Measurements from ENCODE around the gene COL11A2. TPM values are rescaled to one million over a fixed set of nuclear protein-coding genes. Genes with fewer than 3 reads are reported as not detected.

Gene COL11A2
- total and polyA plus RNA-seq, 2 experiments from 2014 or later: 1.6 to 2.7 TPM

DNA sequence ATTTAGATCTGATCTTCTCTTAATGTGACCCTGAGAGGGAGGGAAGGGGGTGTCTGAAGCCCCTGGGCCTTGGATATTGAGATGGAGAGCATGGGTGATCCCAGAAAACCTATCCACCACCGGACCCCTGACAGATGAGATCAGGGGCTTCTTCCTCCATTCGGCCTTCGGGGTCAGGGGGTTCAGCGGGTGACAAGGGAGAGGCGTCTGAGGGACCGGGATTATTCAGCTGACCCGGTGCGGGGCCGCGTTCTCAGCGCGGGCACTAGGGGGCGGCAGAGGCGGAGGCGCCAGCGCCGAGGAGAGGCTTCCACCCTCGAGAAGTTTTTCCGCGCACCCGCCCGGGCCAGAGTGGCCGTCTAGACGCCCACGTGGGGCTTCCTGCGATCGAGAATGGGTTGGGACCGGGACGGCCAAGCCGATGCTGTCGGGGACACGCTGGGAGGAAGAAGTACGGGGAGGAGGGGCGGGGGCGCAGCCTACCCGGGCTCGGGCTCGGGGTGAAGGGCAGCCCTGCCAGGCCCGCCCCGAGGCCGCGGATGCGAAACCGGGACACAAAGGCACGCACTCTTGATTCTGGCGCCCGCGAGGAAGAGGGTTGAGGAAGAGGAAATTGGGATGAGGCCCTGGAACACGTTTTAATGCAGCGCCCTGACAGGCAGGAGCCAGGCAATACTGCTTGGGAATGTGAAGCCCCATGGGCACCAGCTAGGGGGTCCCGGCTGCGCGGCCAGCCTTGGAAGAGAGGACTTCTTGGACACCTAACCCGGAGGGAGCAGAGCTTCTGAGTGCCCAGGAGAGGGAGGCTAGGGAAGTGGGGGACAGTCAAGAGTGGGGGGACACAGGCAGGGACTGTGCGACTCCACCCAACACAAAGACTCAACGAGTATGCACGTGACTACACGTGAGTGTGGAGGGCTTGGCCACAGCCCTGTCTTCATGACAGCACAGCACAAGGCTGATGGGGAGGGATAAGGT is 30.6 kb downstream of the COL11A2 start:
- Mint-ChIP-seq H3K27ac (no peak overlapping the region), H3K36me3 (ENCODE audit: low read depth) (no peaks in the 10 kb centered on the region), H3K9me3 (no peaks in the 10 kb centered on the region), H3K4me1 (peaks cover 18% of the 10 kb centered on the region), H3K4me3 (peak overlapping the region; percentile 84), H3K27me3 (ENCODE audit: insufficient read depth, low read depth, poor library complexity) (peaks cover 23% of the 10 kb centered on the region)
- peaks cover 15% of the 10 kb centered on the region for H3K27me3 ChIP-seq (ENCODE audit: insufficient read depth)
- TF ChIP-seq ZNF331 (CRISPR knock-in tag; IDR thresholded peaks at IDR 0.05; ENCODE audit: low read depth) (no peak), POLR2AphosphoS5 (IDR thresholded peaks at IDR 0.05; ENCODE audit: low read depth) (peak; percentile 42; the same call in 1 of the 2 replicates), JUNB (IDR thresholded peaks at IDR 0.05; ENCODE audit: unreplicated experiment) (no peak), CREB1 (CRISPR knock-in tag; IDR thresholded peaks at IDR 0.05; ENCODE audit: low read depth) (no peak), STAT1 (IDR thresholded peaks at IDR 0.05; ENCODE audit: unreplicated experiment) (no peak)
- TF ChIP-seq, protein P1, sequence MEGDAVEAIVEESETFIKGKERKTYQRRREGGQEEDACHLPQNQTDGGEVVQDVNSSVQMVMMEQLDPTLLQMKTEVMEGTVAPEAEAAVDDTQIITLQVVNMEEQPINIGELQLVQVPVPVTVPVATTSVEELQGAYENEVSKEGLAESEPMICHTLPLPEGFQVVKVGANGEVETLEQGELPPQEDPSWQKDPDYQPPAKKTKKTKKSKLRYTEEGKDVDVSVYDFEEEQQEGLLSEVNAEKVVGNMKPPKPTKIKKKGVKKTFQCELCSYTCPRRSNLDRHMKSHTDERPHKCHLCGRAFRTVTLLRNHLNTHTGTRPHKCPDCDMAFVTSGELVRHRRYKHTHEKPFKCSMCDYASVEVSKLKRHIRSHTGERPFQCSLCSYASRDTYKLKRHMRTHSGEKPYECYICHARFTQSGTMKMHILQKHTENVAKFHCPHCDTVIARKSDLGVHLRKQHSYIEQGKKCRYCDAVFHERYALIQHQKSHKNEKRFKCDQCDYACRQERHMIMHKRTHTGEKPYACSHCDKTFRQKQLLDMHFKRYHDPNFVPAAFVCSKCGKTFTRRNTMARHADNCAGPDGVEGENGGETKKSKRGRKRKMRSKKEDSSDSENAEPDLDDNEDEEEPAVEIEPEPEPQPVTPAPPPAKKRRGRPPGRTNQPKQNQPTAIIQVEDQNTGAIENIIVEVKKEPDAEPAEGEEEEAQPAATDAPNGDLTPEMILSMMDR (conservative IDR thresholded peaks at IDR 0.05; ENCODE audit: low read depth in 2 of 2): peak; percentile 84 to 92
- TF ChIP-seq, protein P2, sequence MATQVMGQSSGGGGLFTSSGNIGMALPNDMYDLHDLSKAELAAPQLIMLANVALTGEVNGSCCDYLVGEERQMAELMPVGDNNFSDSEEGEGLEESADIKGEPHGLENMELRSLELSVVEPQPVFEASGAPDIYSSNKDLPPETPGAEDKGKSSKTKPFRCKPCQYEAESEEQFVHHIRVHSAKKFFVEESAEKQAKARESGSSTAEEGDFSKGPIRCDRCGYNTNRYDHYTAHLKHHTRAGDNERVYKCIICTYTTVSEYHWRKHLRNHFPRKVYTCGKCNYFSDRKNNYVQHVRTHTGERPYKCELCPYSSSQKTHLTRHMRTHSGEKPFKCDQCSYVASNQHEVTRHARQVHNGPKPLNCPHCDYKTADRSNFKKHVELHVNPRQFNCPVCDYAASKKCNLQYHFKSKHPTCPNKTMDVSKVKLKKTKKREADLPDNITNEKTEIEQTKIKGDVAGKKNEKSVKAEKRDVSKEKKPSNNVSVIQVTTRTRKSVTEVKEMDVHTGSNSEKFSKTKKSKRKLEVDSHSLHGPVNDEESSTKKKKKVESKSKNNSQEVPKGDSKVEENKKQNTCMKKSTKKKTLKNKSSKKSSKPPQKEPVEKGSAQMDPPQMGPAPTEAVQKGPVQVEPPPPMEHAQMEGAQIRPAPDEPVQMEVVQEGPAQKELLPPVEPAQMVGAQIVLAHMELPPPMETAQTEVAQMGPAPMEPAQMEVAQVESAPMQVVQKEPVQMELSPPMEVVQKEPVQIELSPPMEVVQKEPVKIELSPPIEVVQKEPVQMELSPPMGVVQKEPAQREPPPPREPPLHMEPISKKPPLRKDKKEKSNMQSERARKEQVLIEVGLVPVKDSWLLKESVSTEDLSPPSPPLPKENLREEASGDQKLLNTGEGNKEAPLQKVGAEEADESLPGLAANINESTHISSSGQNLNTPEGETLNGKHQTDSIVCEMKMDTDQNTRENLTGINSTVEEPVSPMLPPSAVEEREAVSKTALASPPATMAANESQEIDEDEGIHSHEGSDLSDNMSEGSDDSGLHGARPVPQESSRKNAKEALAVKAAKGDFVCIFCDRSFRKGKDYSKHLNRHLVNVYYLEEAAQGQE (IDR thresholded peaks at IDR 0.05; ENCODE audit: unreplicated experiment): no peak
- TF ChIP-seq, protein P3, sequence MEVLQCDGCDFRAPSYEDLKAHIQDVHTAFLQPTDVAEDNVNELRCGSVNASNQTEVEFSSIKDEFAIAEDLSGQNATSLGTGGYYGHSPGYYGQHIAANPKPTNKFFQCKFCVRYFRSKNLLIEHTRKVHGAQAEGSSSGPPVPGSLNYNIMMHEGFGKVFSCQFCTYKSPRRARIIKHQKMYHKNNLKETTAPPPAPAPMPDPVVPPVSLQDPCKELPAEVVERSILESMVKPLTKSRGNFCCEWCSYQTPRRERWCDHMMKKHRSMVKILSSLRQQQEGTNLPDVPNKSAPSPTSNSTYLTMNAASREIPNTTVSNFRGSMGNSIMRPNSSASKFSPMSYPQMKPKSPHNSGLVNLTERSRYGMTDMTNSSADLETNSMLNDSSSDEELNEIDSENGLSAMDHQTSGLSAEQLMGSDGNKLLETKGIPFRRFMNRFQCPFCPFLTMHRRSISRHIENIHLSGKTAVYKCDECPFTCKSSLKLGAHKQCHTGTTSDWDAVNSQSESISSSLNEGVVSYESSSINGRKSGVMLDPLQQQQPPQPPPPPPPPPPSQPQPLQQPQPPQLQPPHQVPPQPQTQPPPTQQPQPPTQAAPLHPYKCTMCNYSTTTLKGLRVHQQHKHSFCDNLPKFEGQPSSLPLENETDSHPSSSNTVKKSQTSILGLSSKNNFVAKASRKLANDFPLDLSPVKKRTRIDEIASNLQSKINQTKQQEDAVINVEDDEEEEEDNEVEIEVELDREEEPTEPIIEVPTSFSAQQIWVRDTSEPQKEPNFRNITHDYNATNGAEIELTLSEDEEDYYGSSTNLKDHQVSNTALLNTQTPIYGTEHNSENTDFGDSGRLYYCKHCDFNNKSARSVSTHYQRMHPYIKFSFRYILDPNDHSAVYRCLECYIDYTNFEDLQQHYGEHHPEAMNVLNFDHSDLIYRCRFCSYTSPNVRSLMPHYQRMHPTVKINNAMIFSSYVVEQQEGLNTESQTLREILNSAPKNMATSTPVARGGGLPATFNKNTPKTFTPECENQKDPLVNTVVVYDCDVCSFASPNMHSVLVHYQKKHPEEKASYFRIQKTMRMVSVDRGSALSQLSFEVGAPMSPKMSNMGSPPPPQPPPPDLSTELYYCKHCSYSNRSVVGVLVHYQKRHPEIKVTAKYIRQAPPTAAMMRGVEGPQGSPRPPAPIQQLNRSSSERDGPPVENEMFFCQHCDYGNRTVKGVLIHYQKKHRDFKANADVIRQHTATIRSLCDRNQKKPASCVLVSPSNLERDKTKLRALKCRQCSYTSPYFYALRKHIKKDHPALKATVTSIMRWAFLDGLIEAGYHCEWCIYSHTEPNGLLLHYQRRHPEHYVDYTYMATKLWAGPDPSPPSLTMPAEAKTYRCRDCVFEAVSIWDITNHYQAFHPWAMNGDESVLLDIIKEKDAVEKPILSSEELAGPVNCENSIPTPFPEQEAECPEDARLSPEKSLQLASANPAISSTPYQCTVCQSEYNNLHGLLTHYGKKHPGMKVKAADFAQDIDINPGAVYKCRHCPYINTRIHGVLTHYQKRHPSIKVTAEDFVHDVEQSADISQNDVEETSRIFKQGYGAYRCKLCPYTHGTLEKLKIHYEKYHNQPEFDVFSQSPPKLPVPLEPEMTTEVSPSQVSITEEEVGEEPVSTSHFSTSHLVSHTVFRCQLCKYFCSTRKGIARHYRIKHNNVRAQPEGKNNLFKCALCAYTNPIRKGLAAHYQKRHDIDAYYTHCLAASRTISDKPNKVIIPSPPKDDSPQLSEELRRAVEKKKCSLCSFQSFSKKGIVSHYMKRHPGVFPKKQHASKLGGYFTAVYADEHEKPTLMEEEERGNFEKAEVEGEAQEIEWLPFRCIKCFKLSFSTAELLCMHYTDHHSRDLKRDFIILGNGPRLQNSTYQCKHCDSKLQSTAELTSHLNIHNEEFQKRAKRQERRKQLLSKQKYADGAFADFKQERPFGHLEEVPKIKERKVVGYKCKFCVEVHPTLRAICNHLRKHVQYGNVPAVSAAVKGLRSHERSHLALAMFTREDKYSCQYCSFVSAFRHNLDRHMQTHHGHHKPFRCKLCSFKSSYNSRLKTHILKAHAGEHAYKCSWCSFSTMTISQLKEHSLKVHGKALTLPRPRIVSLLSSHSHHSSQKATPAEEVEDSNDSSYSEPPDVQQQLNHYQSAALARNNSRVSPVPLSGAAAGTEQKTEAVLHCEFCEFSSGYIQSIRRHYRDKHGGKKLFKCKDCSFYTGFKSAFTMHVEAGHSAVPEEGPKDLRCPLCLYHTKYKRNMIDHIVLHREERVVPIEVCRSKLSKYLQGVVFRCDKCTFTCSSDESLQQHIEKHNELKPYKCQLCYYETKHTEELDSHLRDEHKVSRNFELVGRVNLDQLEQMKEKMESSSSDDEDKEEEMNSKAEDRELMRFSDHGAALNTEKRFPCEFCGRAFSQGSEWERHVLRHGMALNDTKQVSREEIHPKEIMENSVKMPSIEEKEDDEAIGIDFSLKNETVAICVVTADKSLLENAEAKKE (CRISPR knock-in tag; IDR thresholded peaks at IDR 0.05): no peak
- TF ChIP-seq, protein P4, sequence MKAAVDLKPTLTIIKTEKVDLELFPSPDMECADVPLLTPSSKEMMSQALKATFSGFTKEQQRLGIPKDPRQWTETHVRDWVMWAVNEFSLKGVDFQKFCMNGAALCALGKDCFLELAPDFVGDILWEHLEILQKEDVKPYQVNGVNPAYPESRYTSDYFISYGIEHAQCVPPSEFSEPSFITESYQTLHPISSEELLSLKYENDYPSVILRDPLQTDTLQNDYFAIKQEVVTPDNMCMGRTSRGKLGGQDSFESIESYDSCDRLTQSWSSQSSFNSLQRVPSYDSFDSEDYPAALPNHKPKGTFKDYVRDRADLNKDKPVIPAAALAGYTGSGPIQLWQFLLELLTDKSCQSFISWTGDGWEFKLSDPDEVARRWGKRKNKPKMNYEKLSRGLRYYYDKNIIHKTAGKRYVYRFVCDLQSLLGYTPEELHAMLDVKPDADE (IDR thresholded peaks at IDR 0.05): no peak
- peak overlapping the region; percentile 75 for H3K4me3 ChIP-seq
- 0 out of 2 replicates have a peak, but pooled peaks cover 3% of the 10 kb centered on the region for H3F3A ChIP-seq (replicated peaks; ENCODE audit: low read depth)
- H3K9me2 ChIP-seq (ENCODE audit: insufficient read depth): no peaks in the 10 kb centered on the region
- H3K36me3 ChIP-seq (ENCODE audit: insufficient read depth): no peaks in the 10 kb centered on the region
- peak overlapping the region; percentile 81 for H3K4me2 ChIP-seq
- H3K4me1 ChIP-seq (ENCODE audit: insufficient read depth): peaks cover 12% of the 10 kb centered on the region
- no peaks in the 10 kb centered on the region for H3K79me2 ChIP-seq (replicated peaks; ENCODE audit: insufficient read depth)
- no peaks in the 10 kb centered on the region for H4K20me1 ChIP-seq (replicated peaks; ENCODE audit: insufficient read depth)
- peak overlapping the region; percentile 97 for H2AFZ ChIP-seq
- ATAC-seq (peak; percentile 90), DNase-seq (ENCODE audit: low spot score) (peak; percentile 79)
- no peak overlapping the region for H3K27ac ChIP-seq (ENCODE audit: low read depth)

Measured in GM23338 (cell line).